Measurements from ENCODE around the gene RTP5.
"Not testable (repeated sequence)": the region's sequence is repeated elsewhere in the genome, so short reads cannot be mapped to it uniquely, and the experiment has no call there.

DNA sequence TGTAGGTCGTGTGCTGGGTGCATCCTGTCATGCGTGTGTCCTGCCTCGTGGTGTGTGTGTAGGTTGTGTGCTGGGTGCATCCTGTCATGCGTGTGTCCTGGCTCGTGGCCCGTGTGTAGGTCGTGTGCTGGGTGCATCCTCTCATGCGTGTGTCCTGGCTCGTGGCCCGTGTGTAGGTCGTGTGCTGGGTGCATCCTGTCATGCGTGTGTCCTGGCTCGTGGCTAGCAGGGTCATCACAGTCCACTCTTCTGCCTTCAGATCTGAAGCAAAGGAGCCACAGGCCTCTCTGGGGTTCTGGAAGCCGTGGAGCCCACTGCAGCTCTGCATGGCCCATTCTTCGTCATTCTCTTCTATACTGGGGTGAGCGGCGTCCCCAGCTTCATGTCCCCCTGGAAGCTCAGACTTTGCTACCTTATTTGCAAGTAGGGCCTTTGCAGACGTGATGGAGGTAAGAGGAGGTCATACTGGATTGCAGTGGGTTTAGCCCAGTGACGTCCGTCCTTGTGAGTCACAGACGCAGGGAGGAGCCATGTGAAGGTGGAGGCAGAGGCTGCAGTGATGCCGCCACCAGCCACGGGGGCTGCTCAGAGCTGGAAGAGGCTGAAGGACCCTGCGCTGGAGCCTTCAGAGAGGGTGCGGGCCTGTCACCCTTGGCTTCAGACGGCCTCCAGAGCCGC lies 49.4 kb upstream of the RTP5 start:
- not testable (repeated sequence) for TF ChIP-seq CTCF (IDR thresholded peaks at IDR 0.05; ENCODE audit: borderline replicate concordance, extremely low read depth, low read length, poor library complexity, severe bottlenecking); EZH2 (IDR thresholded peaks at IDR 0.05; ENCODE audit: borderline replicate concordance, low read depth, low read length, severe bottlenecking)
